Activated CD4-positive, alpha-beta memory T cell treated with anti-CD3 and anti-CD28 coated beads, Interleukin-2, amount 10 ng/mL, durations not matched to agents 7 days and 5 days (primary cell): Measurements from ENCODE around the gene TRPM8. TPM values are rescaled to one million over a fixed set of nuclear protein-coding genes. Genes with fewer than 3 reads are reported as not detected.
A peak's percentile ranks its signal among the peaks of the same experiment; 100 is the strongest.

Experiments
- CTCF ChIA-PET: fragments of 350-600 bp; sonication (Branson Sonifier 250); formaldehyde crosslinking; loops from one replicate; lab custom pipeline; 2021; ENCODE audit warnings: antibody characterized with exemption, inconsistent platforms; lab: Charles Lee
- POLR2A ChIA-PET: fragments of 350-600 bp; sonication (Branson Sonifier 250); formaldehyde crosslinking; loops from one replicate; lab custom pipeline; 2021; ENCODE audit warnings: antibody characterized with exemption; lab: Charles Lee
- DNase-seq: peaks from one replicate; pipeline ENCODE4 v3.0.0-alpha.2; 2020
- H3K27ac Mint-ChIP-seq: one replicate; pipeline ENCODE4 v1.8.0; 2021; ENCODE audit warnings: mild to moderate bottlenecking, mixed read lengths
- H3K27me3 Mint-ChIP-seq: one replicate; pipeline ENCODE4 v1.8.0; 2021; ENCODE audit warnings: mixed read lengths
- H3K36me3 Mint-ChIP-seq: one replicate; pipeline ENCODE4 v1.8.0; 2021; ENCODE audit warnings: low read depth, mixed read lengths
- H3K4me1 Mint-ChIP-seq: one replicate; pipeline ENCODE4 v1.8.0; 2021; ENCODE audit warnings: mixed read lengths
- H3K4me3 Mint-ChIP-seq: one replicate; pipeline ENCODE4 v1.8.0; 2021; ENCODE audit warnings: mild to moderate bottlenecking, mixed read lengths
- H3K9me3 Mint-ChIP-seq: one replicate; pipeline ENCODE4 v1.8.0; 2021; ENCODE audit warnings: mixed read lengths
- total RNA-seq, 2 experiments: library from RNA; stranded (reverse); gene quantifications; one replicate each; pipeline ENCODE4 v1.2.3, GENCODE V29; 2021

Gene TRPM8
- total RNA-seq, 2 experiments from 2014 or later, result not detected

GRCh38 chr2:233981574-233982420 is 64.6 kb downstream of the TRPM8 start:
- ChIA-PET POLR2A (interaction anchor here (0.7 to 2.1 kb wide), 2 partner anchors 9 to 311 kb away, joined by 3 to 6 read pairs; no protein-coding TSS in a partner anchor), CTCF (interaction anchor here (1.3 kb wide), 1 partner anchor 564 kb away, joined by 3 read pairs; no protein-coding TSS in a partner anchor)
- Mint-ChIP-seq H3K9me3 (peaks cover 5% of the 10 kb centered on the region), H3K4me1 (peaks cover 21% of the 10 kb centered on the region), H3K36me3 (no peaks in the 10 kb centered on the region), H3K4me3 (no peak overlapping the region), H3K27ac (no peak overlapping the region), H3K27me3 (no peaks in the 10 kb centered on the region)
- DNase-seq, result no peak

GRCh38 chr2:233982421-233983121 is 65.4 kb downstream of the TRPM8 start:
- no peaks in the 10 kb centered on the region for H3K36me3 Mint-ChIP-seq
- no peak overlapping the region for H3K27ac Mint-ChIP-seq
- H3K9me3 Mint-ChIP-seq, result peaks cover 6% of the 10 kb centered on the region
- no peak for DNase-seq
- no peak overlapping the region for H3K4me3 Mint-ChIP-seq
- no peaks in the 10 kb centered on the region for H3K27me3 Mint-ChIP-seq
- ChIA-PET CTCF (interaction anchor here (1.3 kb wide), 1 partner anchor 563 kb away, joined by 3 read pairs; no protein-coding TSS in a partner anchor), POLR2A (interaction anchor here (0.7 to 2.1 kb wide), 2 partner anchors 8 to 310 kb away, joined by 3 to 6 read pairs; no protein-coding TSS in a partner anchor)
- peaks cover 13% of the 10 kb centered on the region for H3K4me1 Mint-ChIP-seq

DNA sequence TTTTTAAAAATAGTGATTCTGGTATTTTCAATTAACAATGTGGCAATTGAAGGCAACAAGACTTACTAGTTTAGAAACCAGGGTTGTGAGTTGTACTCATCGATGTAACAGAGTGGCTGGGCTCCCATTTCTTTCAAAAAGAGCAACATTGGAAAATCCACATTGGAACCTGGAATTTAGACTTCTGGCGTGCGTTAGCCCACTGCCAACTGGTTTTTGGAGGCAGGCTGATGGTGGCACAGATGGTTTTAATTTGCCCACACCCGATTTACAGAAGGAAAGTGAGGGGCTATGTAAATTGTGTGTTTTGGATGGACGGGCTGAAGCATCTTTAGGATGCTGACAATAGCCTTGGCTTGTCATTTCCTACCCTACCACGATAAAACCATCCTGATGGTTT is 66.3 kb downstream of the TRPM8 start:
- Mint-ChIP-seq H3K4me3 (no peak overlapping the region), H3K4me1 (peaks cover 7% of the 10 kb centered on the region), H3K27ac (no peak overlapping the region), H3K9me3 (peaks cover 11% of the 10 kb centered on the region), H3K36me3 (peaks cover 8% of the 10 kb centered on the region), H3K27me3 (peaks cover 2% of the 10 kb centered on the region)
- CTCF ChIA-PET, result no interaction called here
- POLR2A ChIA-PET, result no interaction called here
- no peak for DNase-seq

DNA sequence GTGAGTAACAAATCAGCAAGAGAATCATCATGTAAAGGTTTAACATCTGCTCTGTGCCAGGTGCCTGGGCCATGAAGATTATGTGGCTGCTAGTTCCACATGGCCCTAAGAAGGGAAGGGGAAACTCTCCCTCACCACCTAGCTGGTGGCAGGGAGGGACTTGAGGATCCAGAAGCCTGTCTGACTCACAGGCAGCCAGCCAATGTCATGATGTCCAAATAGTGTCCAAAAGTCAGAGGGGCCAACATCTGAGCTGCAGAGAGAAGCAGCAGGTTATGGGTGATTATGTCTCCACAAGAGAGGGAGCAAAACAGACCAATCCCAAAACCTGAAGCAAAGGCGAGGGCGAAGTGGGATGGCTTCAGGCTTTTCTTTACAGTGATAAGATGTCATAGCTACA is 71.4 kb downstream of the TRPM8 start:
- CTCF ChIA-PET, result interaction anchor here (1.1 to 2.3 kb wide), 4 partner anchors 44 to 556 kb away, joined by 3 to 7 read pairs (median 5); no protein-coding TSS in a partner anchor
- POLR2A ChIA-PET, result interaction anchor here (0.7 to 3.5 kb wide), 5 partner anchors 9 to 508 kb away, joined by 3 to 24 read pairs (median 5); partner anchors contain the start of genes ARL4C and HJURP
- H3K4me1 Mint-ChIP-seq, result peaks cover 44% of the 10 kb centered on the region

GRCh38 chr2:233989221-233989858 is 72.2 kb downstream of the TRPM8 start:
- POLR2A ChIA-PET, result interaction anchor here (0.7 to 3.5 kb wide), 8 partner anchors 8 to 508 kb away, joined by 3 to 24 read pairs (median 4); partner anchors contain the start of genes ARL4C and HJURP
- peaks cover 12% of the 10 kb centered on the region for H3K27me3 Mint-ChIP-seq
- CTCF ChIA-PET, result interaction anchor here (0.6 to 2.3 kb wide), 7 partner anchors 43 to 556 kb away, joined by 3 to 7 read pairs (median 4); no protein-coding TSS in a partner anchor
- no peak overlapping the region for H3K4me3 Mint-ChIP-seq
- H3K4me1 Mint-ChIP-seq, result peaks cover 45% of the 10 kb centered on the region
- no peak overlapping the region for H3K27ac Mint-ChIP-seq
- peaks cover 11% of the 10 kb centered on the region for H3K9me3 Mint-ChIP-seq
- H3K36me3 Mint-ChIP-seq, result peaks cover 12% of the 10 kb centered on the region
- DNase-seq, result no peak

More for the DNA sequence above, 71.4 kb downstream of the TRPM8 start:
- Mint-ChIP-seq H3K27ac (no peak overlapping the region), H3K4me3 (no peak overlapping the region), H3K9me3 (peaks cover 11% of the 10 kb centered on the region), H3K27me3 (peaks cover 11% of the 10 kb centered on the region), H3K36me3 (peaks cover 12% of the 10 kb centered on the region)
- DNase-seq, result no peak

DNA sequence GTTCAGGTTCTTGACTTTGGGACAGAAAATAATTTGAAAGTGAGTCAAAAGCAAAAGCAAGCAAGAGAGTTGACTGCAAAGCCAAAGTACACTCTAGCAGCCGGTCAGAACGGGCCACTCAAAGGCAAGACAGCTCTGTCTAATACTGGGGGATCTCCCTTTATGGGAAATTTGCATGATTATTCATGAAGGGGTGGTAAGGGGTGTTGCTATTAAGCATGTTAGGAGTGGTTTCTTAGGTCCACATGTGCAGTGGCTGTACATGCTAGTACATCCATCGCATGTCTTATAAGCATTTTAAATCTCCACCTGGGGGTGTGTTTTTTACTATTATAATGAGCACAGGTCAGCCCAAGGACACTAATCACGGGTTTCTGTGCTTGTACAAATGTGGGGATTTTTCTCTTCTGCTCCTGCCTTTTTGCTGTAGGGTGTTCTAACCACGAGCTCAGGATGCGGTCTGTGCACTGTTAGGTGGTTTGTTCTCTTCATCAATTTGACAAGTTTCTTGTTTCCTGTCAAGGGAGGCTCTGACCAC is 73.2 kb downstream of the TRPM8 start:
- H3K4me1 Mint-ChIP-seq, result peaks cover 45% of the 10 kb centered on the region
- peaks cover 11% of the 10 kb centered on the region for H3K9me3 Mint-ChIP-seq
- peak; percentile 89 for DNase-seq
- H3K27me3 Mint-ChIP-seq, result peaks cover 12% of the 10 kb centered on the region
- peak overlapping the region; percentile 31 for H3K27ac Mint-ChIP-seq
- POLR2A ChIA-PET, result interaction anchor here (0.6 to 3.5 kb wide), 11 partner anchors 8 to 507 kb away, joined by 3 to 24 read pairs (median 4); partner anchors contain the start of genes ARL4C and HJURP
- peak overlapping the region; percentile 24 for H3K4me3 Mint-ChIP-seq
- H3K36me3 Mint-ChIP-seq, result peaks cover 12% of the 10 kb centered on the region
- CTCF ChIA-PET, result interaction anchor here (1.4 to 2.3 kb wide), 5 partner anchors 15 to 555 kb away, joined by 3 to 7 read pairs (median 4); no protein-coding TSS in a partner anchor

- Mint-ChIP-seq H3K4me1 (peaks cover 48% of the 10 kb centered on the region), H3K27ac (peak overlapping the region; percentile 13), H3K9me3 (peaks cover 8% of the 10 kb centered on the region), H3K27me3 (peaks cover 12% of the 10 kb centered on the region), H3K36me3 (peaks cover 12% of the 10 kb centered on the region), H3K4me3 (no peak overlapping the region)
- POLR2A ChIA-PET, result interaction anchor here (0.6 to 3.5 kb wide), 9 partner anchors 9 to 506 kb away, joined by 3 to 24 read pairs (median 4); partner anchors contain the start of gene ARL4C
- CTCF ChIA-PET, result interaction anchor here (1.4 to 1.6 kb wide), 2 partner anchors 16 to 42 kb away, joined by 3 to 4 read pairs; no protein-coding TSS in a partner anchor
- DNase-seq, result no peak
These were observed 74.0 kb downstream of the TRPM8 start for GRCh38 chr2:233991196-233991595.

DNA sequence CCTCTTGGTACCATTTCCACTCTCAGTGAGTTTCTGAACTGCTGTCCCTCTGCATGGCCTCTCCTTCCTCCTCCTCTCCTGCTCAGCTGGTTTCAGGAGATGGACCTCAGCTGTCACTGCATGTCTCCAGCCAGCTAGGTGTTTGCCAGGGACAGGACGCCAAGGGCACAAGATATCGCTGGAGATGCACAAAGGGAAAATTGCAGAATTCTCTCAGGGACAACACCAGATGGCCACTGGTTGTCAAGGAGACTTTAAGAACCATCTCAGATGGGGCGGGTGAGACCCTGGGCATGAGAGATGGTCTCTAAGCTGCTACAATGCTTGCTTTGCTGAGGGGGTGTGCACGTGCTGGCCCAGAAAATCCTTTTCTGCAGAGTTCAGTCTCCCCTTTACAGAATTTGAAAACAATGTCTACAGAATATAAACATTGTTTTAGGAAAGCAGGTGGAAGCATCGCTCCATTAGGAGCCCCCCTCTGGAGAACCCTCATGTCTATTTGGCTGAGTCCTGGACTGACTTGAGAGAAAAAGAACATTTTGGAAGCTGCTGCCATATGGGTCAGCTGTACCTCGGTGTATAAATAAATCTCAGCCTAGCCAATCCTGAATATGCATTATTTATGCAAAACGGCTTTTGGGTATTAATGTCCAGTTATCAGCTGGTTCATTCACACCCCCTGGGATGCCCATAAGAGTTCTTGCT is 75.5 kb downstream of the TRPM8 start:
- no peak overlapping the region for H3K4me3 Mint-ChIP-seq
- no peak overlapping the region for H3K27ac Mint-ChIP-seq
- peaks cover 12% of the 10 kb centered on the region for H3K36me3 Mint-ChIP-seq
- ChIA-PET CTCF (no interaction called here), POLR2A (interaction anchor here (1.1 to 1.6 kb wide), 2 partner anchors 41 to 505 kb away, joined by 3 to 5 read pairs; partner anchors contain the start of gene ARL4C)
- H3K27me3 Mint-ChIP-seq, result peaks cover 12% of the 10 kb centered on the region
- DNase-seq, result no peak
- peaks cover 55% of the 10 kb centered on the region for H3K4me1 Mint-ChIP-seq
- H3K9me3 Mint-ChIP-seq, result peaks cover 5% of the 10 kb centered on the region

- no peak overlapping the region for H3K4me3 Mint-ChIP-seq
- ChIA-PET POLR2A (interaction anchor here (1.1 kb wide), 1 partner anchor 40 kb away, joined by 3 read pairs; no protein-coding TSS in a partner anchor), CTCF (no interaction called here)
- no peak for DNase-seq
- H3K27me3 Mint-ChIP-seq, result peaks cover 11% of the 10 kb centered on the region
- no peaks in the 10 kb centered on the region for H3K9me3 Mint-ChIP-seq
- H3K36me3 Mint-ChIP-seq, result peaks cover 4% of the 10 kb centered on the region
- H3K4me1 Mint-ChIP-seq, result peaks cover 54% of the 10 kb centered on the region
- H3K27ac Mint-ChIP-seq, result no peak overlapping the region
These were observed 76.3 kb downstream of the TRPM8 start for GRCh38 chr2:233993461-233993860.

DNA sequence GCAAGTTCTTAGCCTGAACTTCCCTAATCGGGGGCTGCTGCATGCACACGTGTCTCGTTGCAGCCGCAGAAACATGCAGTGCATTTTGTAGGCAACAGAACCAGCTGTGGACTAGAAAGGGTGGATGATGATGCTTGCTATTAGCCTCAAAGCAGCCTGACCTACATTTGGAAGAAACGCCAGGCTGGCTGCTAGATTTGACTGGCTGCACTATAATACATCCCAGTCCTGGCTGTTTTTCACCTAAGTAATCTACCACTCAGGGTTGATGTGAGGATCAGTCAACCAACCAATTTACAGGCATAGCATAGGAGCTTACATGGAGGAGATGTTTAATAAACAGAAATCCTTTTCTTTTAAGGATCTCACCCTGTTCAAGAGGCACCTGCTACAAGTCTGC is 77.0 kb downstream of the TRPM8 start:
- Mint-ChIP-seq H3K4me3 (no peak overlapping the region), H3K9me3 (no peaks in the 10 kb centered on the region), H3K4me1 (peaks cover 47% of the 10 kb centered on the region), H3K27ac (no peak overlapping the region), H3K36me3 (no peaks in the 10 kb centered on the region), H3K27me3 (peaks cover 11% of the 10 kb centered on the region)
- no peak for DNase-seq
- POLR2A ChIA-PET, result interaction anchor here (0.8 kb wide), 1 partner anchor 14 kb away, joined by 3 read pairs; no protein-coding TSS in a partner anchor
- CTCF ChIA-PET, result no interaction called here

DNA sequence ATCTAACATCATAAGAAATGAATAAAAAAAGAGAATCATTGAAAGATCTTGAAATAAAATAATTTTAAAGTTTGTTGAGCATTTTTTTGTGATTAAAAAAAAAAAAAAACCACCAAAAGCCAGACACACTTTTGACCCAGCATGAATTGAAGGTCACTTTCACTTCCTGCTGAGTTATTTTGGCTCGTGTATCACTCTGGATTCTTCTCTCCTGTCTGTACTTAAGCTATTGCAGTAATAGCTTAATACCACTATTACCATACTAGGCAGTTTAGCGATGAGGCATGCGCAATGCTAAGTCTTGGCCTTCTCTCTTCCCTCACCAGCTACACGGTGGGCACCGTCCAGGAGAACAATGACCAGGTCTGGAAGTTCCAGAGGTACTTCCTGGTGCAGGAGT is 78.8 kb downstream of the TRPM8 start:
- no peaks in the 10 kb centered on the region for H3K36me3 Mint-ChIP-seq
- H3K4me1 Mint-ChIP-seq, result peaks cover 36% of the 10 kb centered on the region
- H3K27ac Mint-ChIP-seq, result no peak overlapping the region
- H3K4me3 Mint-ChIP-seq, result no peak overlapping the region
- ChIA-PET POLR2A (no interaction called here), CTCF (no interaction called here)
- peaks cover 9% of the 10 kb centered on the region for H3K27me3 Mint-ChIP-seq
- no peak for DNase-seq
- no peaks in the 10 kb centered on the region for H3K9me3 Mint-ChIP-seq
